CD4-positive, alpha-beta T cell treated with Interleukin-10 for 1 hour (primary cell): Measurements from ENCODE around the gene ARPP19.
"Not testable (repeated sequence)": the region's sequence is repeated elsewhere in the genome, so short reads cannot be mapped to it uniquely, and the experiment has no call there.

Source experiments
- DNase-seq: peaks from one replicate; pipeline ENCODE4 v3.0.0-alpha.2; 2020

Gene ARPP19

DNA sequence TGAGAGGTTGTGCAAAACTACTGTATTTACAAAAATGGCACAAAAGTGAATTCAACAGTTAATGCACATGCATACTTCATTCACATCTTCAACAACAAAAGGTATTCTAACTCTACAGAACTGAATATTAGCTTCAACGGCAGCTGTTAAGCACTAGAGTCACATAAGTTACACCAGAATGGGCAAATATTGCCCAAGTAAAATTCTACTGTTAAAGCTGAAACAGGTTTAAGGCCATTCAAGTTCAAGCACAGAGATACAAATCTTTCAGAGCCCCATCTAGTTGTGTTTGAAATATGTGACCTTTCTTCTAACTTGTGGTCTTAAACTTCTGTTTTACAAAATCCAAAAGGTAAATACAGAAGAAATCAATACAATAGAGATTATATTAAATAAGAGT is 17.6 kb downstream of the ARPP19 start:
- DNase-seq = not testable (repeated sequence)

GRCh38 chr15:52546031-52546751 is 22.6 kb downstream of the ARPP19 start:
- DNase-seq = no peak

GRCh38 chr15:52540374-52541012 is 28.3 kb downstream of the ARPP19 start:
- DNase-seq = no peak

GRCh38 chr15:52537459-52537858 is 31.4 kb downstream of the ARPP19 start:
- no peak for DNase-seq

DNA sequence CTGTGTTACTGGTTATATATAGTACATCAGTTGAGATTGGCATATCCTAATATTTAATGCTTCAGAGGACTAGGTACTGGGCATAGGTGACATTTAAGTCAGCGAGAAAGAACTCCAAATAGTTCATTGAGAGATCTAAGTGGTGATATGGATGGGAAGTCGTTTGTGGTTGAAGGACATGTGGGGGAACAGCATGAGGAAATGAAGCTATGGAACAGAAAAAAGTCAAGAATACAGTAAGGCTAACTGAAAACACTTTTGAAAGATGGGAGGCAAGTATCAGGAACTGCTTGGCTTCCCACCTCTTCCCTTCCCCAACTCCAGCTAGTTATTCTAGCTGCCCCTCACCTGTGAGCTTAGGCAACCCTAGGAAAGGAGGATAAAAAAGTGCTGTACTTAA is 36.4 kb downstream of the ARPP19 start:
- DNase-seq = no peak

DNA sequence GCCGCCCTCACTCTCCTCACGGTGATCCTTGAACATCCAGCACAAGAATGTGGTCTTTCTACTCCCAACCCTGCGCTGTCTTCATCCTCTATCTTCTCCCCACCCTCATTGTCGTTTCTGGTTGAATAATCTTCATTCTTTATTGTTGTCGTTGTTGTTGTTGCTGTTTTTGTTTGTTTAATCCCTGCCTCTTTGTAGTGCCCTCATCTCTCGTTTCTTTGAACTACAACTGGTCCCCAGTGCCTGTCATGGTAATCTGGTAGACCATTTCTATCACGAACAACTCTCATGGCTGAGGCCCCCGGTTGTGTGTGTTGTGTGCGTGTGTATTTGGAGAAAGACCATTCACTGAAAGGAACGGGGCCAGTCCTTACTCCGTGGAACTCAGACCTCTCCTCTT is 38.9 kb downstream of the ARPP19 start:
- no peak for DNase-seq

DNA sequence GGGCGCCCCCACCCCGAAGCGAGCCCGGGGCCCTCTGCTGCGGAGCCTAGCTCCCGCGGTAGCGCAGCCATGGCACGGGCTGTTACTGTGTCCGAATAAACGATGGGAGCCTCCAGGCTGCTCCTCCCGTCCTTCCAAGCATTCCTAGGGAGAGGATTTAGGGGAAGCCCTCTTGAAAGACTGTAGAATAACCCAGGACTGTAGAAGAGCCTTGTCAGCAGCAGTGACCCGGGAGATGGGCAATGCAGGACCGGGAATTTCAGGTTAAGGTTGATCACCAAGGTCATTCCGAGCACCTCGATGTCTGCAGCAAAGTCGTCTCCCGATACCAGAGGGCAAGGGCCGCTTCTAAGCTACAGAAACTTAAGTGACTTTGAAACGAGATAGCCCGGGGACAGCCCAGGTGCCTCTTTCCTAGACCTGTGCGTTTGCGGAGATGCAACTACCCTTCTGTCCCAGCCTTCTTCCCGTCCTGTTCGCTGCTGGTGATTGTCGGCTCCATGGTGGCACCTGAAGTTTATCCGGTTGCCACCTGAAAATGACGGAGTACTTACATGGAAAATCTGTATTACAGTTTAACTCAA is 39.4 kb downstream of the ARPP19 start:
- no peak for DNase-seq

DNA sequence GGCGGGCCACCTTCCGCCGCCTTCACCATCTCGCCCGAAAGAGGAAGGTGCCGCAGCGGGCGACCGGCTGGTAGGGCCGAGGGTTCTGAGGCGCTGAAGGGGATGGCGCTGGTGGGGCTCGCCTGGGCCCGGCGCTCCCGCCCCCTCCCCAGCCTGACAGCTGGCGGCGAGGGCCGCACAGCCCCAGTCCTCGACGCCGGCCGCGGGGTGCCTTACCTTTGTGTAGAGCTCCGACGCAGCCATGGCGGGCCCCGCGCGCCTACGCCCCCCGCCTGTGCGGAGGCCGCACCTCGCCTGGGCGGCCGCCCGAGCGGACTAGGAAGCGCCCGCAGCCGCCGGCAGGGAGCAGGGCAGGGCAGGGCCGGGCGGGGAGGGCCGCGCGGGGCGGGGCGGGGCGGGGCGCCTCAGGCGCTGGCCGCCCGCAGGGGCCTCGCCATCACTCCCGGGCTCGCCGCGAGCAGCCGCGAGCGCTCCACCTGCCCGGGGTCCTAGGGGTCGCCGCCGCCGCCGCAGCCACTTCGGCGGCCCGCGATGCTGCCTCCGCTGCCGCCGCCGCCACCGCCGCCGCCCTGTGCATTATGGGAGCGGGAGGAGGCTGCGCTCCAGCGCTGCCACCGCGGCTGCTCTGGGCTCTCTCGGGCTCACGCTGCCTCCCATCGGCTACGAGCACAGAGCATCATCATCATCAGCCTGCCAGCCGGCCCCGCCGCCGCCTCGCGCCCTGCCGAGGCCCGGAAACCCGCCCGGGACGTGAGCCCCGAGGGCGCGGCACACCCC is 40.1 kb downstream of the ARPP19 start, which contains the start of gene MYO5A:
Gene MYO5A (minus strand): TSS at position 317 of the 777 bp plus-strand sequence. CDS start 74 bp downstream, at position 243.
- peak; percentile 87 for DNase-seq

GRCh38 chr15:52527911-52528563 is 40.8 kb downstream of the ARPP19 start:
- DNase-seq = peak; percentile 36

DNA sequence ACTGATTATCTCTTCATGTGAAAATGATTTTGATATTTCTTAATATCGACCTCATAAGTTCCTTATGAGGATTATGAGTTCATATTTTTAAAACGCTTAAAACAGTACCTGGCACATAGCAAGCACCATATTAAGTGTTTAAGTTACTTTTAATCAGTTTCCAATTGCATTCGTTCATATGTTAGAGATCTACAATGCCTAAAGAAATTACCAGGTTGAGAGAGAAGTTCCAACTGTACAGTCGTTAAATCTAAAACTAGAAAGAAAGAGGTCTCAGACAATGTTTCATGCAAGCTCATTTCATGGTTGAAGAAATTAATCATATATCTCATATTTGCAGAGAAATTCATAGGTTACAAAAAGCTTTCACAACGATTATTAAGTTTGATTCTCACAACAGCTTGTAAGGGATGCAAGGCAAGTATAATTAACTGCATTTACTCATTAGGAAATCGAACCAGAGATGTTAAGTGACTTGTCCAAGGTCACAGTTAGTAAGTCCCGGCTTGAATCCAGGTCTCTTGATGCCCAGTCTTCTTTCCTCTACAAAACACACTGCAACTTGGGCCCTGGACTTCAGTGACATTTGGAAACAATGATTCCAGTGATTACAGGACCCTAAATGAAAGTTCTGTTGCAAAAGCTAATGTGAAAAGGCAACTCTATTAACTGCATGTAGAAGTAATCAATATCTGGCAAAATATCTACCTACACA is 41.5 kb downstream of the ARPP19 start:
- DNase-seq = no peak

DNA sequence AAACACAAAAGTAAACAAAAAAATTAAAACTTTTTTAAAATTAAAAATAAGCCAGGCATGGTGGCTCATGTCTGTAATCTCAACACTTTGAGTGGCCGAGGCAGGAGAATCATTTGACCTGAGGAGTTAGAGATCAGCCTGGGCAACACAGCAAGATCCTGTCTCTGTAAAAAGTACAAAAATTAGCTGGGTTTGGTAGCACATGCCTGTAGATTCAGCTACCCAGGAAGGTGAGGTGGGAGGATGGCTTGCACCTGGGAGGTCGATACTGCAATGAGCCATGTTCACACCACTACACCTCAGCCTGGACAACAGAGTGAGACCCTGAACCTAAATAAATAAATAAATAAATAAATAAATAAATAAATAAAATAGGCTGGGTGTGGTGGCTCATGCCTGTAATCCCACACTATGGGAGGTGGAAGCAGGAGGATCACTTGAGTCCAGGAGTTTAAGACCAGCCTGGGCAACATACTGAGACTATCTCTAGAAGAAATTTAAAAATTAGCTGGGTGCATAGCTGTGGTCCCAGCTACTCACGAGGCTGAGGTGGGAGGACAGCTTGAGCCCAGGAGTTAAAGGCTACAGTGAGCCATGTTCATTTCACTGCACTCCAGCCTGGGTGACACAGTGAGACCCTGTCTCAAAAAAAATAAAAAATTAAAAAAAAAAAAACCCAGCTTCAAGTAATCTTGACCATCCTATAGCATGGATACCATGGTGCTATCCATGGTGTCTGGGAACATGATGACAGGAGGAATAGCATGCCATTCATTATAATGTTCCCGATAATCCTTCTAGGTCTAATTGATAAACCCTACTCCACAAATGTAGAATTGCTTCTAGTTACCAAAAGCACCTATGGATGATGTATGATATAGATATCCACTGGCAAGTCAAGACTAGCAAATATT is 44.4 kb downstream of the ARPP19 start:
- DNase-seq = no peak

DNA sequence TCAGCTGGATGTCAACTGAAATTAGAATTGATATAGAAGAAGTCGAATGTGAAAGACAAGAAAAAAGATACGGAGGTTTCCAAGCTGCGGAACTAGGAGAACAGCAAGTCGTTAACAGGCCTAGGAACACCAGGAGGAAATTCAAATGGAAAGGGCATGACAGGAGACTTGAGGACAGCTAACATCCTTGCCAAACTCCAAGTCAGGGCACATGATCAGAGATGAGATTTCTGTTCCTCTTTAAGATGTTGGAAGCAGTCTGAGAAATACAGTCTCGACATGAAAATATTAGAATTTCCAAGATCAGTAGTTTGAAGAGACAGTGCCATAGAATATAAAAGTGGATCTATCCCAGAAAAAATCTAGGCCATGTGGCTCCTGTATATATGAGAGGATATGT is 45.2 kb downstream of the ARPP19 start:
- no peak for DNase-seq

DNA sequence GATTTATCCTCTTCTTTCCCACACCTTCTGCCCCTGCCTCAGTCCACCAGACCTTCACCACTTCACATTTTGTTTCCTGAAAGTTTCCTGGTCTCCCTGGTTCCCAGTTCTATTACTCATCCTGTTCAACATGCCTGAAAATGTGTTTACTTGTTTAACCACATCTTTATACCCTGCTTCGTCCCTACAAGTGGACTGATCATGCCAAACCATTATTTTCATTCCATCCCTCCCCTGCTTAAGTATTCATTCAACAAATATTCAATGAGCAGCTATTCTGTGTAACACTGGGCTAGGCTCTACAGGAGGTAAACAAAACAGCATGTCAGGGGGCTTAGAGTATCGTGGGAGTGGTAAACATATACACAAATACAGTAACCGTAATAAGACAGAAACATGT is 45.6 kb downstream of the ARPP19 start:
- no peak for DNase-seq

- no peak for DNase-seq
Observed at GRCh38 chr15:52521682-52522081, 47.1 kb downstream of the ARPP19 start.

GRCh38 chr15:52520421-52520820 is 48.4 kb downstream of the ARPP19 start:
- no peak for DNase-seq

DNA sequence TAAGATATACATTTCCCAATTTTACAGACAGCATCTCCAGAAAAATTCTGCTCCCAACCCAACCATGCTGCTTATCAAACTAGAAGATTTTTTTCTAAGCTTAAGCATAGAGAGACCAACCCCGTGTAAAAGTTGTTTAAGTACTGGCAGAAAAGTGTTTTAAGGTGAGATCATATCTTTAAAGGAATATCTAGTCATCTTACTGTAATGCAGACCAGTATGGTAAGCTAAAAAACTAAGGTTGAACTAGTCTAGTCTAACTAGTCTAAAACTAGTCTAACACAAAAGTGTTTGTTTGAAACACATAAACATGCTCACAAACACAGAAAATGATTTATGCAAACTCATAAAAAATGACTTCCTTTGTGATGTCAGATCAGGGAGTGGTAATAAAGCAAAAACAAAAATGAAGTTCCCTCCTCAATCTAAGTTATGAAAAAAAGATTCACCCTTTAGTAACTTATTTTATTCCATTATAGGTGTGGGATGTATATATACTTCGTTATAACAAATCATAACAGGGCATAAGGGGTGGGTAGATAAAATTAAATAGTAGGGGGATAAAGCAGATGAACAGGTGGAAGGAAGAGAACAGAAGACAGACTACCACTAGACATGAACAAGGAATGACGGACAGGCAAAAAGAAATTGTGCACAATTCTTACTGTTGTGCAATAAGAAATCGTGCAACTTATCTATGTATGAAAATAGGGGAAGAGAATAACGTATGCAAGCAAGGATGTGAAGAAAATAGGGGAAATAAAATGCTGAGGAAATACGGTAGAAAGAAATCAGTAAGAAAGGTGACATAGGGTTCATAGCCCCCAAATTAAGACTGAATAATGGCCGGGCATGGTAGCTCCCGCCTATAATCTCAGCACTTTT is 50.1 kb downstream of the ARPP19 start:
- DNase-seq = no peak

- DNase-seq = no peak
Observed at GRCh38 chr15:52517014-52517413, 51.8 kb downstream of the ARPP19 start.

DNA sequence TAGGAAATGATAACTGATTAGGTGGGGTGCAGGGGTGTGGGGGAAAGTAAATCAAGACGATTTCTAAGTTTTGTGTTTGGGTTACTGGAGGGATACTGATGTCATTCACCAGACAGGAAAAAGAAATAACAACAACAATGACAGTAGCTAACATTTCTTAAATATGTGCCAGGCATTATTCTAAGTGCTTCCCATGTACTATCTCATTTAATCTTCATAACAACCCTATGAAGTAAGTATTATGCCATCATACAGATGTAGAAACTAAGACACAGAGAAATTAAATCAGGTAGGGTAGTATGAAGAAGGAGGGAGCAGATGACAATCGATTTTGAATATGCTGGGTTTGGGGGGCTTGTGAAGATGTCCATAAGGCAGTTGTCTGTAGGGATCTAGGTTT is 53.5 kb downstream of the ARPP19 start:
- no peak for DNase-seq

- no peak for DNase-seq
Observed at GRCh38 chr15:52514482-52514881, 54.3 kb downstream of the ARPP19 start.

- not testable (repeated sequence) for DNase-seq
Observed at GRCh38 chr15:52512869-52513268, 56.0 kb downstream of the ARPP19 start.
